HL-60 (cell line): ENCODE data around the gene KCNE1.

ENCODE experiments used
- DNase-seq, 2 experiments: peaks; one replicate each; pipeline ENCODE4 v3.0.0-alpha.2; 2010 to 2020; ENCODE audit warnings: low read depth in 1 of 2, low spot score in 1 of 2
- H3K27ac ChIP-seq: fragments of 250-450 bp; sonication (Bioruptor Pico); replicated peaks from 2 replicates; pipeline ENCODE4 v1.5.1; 2020; ENCODE audit warnings: mild to moderate bottlenecking, moderate library complexity
- H3K27me3 ChIP-seq: fragments of 250-450 bp; sonication (Bioruptor Pico); 2 replicates; pipeline ENCODE4 v1.5.1; 2021; ENCODE audit warnings: mild to moderate bottlenecking, moderate library complexity; ENCODE audit not compliant: insufficient read depth, poor library complexity, severe bottlenecking
- H3K4me3 ChIP-seq: replicated peaks from 2 replicates; pipeline ENCODE4 v1.5.1; 2011; ENCODE audit warnings: mild to moderate bottlenecking, control low read depth, low read length; ENCODE audit not compliant: insufficient read depth
- CTCF ChIP-seq: IDR thresholded peaks from one replicate; pipeline ENCODE4 v1.5.1; 2011; ENCODE audit warnings: low read length, control low read depth, inconsistent platforms; ENCODE audit not compliant: insufficient read depth
- GABPA ChIP-seq: IDR thresholded peaks from 2 replicates; pipeline ENCODE4 v1.6.1; 2012; ENCODE audit warnings: low read depth
- POLR2AphosphoS5 ChIP-seq: IDR thresholded peaks from 2 replicates; pipeline ENCODE4 v1.6.1; 2012; ENCODE audit warnings: low read depth
- REST ChIP-seq: IDR thresholded peaks from 2 replicates; pipeline ENCODE4 v1.6.1; 2012; ENCODE audit warnings: low read depth; ENCODE audit not compliant: insufficient replicate concordance
- SPI1 ChIP-seq: IDR thresholded peaks from 2 replicates; pipeline ENCODE4 v1.6.1; 2012; ENCODE audit warnings: low read depth, mild to moderate bottlenecking, borderline replicate concordance

Gene KCNE1

GRCh38 chr21:34550182-34550799, 38.3 kb upstream of the KCNE1 start:
- TF ChIP-seq POLR2AphosphoS5: no peak
- TF ChIP-seq CTCF: no peak
- TF ChIP-seq REST: no peak
- TF ChIP-seq SPI1: no peak
- TF ChIP-seq GABPA: no peak
- H3K4me3 ChIP-seq: no peak overlapping the region
- H3K27ac ChIP-seq: no peak overlapping the region
- no peak for DNase-seq
- no peaks in the 10 kb centered on the region for H3K27me3 ChIP-seq

GRCh38 chr21:34548781-34549376, 36.9 kb upstream of the KCNE1 start:
- DNase-seq: no peak
- no peak for TF ChIP-seq GABPA
- no peak overlapping the region for H3K27ac ChIP-seq
- no peaks in the 10 kb centered on the region for H3K27me3 ChIP-seq
- H3K4me3 ChIP-seq: no peak overlapping the region

- no peak for DNase-seq
- TF ChIP-seq CTCF: no peak
- TF ChIP-seq REST: no peak
- TF ChIP-seq SPI1: no peak
- no peak for TF ChIP-seq GABPA
- TF ChIP-seq POLR2AphosphoS5: no peak
- Histone ChIP-seq H3K27ac (peak overlapping the region; percentile 74), H3K4me3 (no peak overlapping the region), H3K27me3 (no peaks in the 10 kb centered on the region)
These were observed 34.5 kb upstream of the KCNE1 start for GRCh38 chr21:34546542-34546941.

- Histone ChIP-seq H3K27me3 (no peaks in the 10 kb centered on the region), H3K27ac (peak overlapping the region; percentile 74), H3K4me3 (peak overlapping the region; percentile 7; the same call in 1 of the 2 replicates)
- TF ChIP-seq REST (no peak), SPI1 (peak; percentile 100), POLR2AphosphoS5 (no peak; the same call in 1 of the 2 replicates), CTCF (no peak)
- peak in 1 of 2 experiments; percentile 85 for DNase-seq
These were observed 33.3 kb upstream of the KCNE1 start for GRCh38 chr21:34545079-34545884.
